HUES48 (cell line): ENCODE data around the gene MAG.
"Not testable (repeated sequence)": the region's sequence is repeated elsewhere in the genome, so short reads cannot be mapped to it uniquely, and the experiment has no call there.

ENCODE experiments used
- H3K27ac ChIP-seq: one replicate; pipeline ENCODE4 v1.7.0; 2013; ENCODE audit warnings: low read depth, low read length, inconsistent platforms
- H3K27me3 ChIP-seq: 2 replicates; pipeline ENCODE4 v1.6.1; 2013; ENCODE audit warnings: mild to moderate bottlenecking, low read length; ENCODE audit not compliant: control insufficient read depth, insufficient read depth
- H3K36me3 ChIP-seq: 2 replicates; pipeline ENCODE4 v1.6.1; 2013; ENCODE audit warnings: low read length; ENCODE audit not compliant: control insufficient read depth, insufficient read depth
- H3K4me1 ChIP-seq: 2 replicates; pipeline ENCODE4 v1.6.1; 2013; ENCODE audit warnings: mild to moderate bottlenecking, low read length; ENCODE audit not compliant: control insufficient read depth, insufficient read depth
- H3K4me3 ChIP-seq: 2 replicates; pipeline ENCODE4 v1.5.1; 2013; ENCODE audit warnings: mild to moderate bottlenecking, low read depth, low read length
- H3K9ac ChIP-seq: 2 replicates; pipeline ENCODE4 v1.6.1; 2013; ENCODE audit warnings: mild to moderate bottlenecking, low read depth, low read length, moderate library complexity
- H3K9me3 ChIP-seq: 2 replicates; pipeline ENCODE4 v1.6.1; 2013; ENCODE audit warnings: low read length; ENCODE audit not compliant: control insufficient read depth, insufficient read depth

MAG gene

DNA sequence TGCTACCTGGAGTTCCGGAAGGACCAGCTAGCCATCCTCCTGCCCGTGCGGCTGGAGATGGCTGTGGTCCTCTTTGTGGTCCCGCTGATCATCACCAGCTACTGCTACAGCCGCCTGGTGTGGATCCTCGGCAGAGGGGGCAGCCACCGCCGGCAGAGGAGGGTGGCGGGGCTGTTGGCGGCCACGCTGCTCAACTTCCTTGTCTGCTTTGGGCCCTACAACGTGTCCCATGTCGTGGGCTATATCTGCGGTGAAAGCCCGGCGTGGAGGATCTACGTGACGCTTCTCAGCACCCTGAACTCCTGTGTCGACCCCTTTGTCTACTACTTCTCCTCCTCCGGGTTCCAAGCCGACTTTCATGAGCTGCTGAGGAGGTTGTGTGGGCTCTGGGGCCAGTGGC lies 67.4 kb downstream of the MAG start:
- not testable (repeated sequence) for H3K27ac ChIP-seq, H3K27me3 ChIP-seq, H3K4me1 ChIP-seq, H3K9ac ChIP-seq, H3K9me3 ChIP-seq, H3K36me3 ChIP-seq, H3K4me3 ChIP-seq

GRCh38 chr19:35360081-35360480 lies 68.1 kb downstream of the MAG start:
- H3K36me3 ChIP-seq, H3K9me3 ChIP-seq, H3K9ac ChIP-seq, H3K27ac ChIP-seq, H3K4me3 ChIP-seq, H3K27me3 ChIP-seq, H3K4me1 ChIP-seq: not testable (repeated sequence)

GRCh38 chr19:35360880-35361420 lies 69.0 kb downstream of the MAG start:
- H3K27ac ChIP-seq: no peak overlapping the region

GRCh38 chr19:35362261-35363000 lies 70.5 kb downstream of the MAG start:
- Histone ChIP-seq H3K27ac (no peak overlapping the region), H3K36me3 (no peaks in the 10 kb centered on the region), H3K4me3 (no peak overlapping the region), H3K9ac (no peak overlapping the region), H3K27me3 (no peaks in the 10 kb centered on the region), H3K9me3 (no peaks in the 10 kb centered on the region), H3K4me1 (0 out of 2 replicates have a peak, but pooled peaks cover 4% of the 10 kb centered on the region)

More at GRCh38 chr19:35360880-35361420, 69.0 kb downstream of the MAG start:
- no peaks in the 10 kb centered on the region for H3K9me3 ChIP-seq
- H3K36me3 ChIP-seq: no peaks in the 10 kb centered on the region
- H3K4me1 ChIP-seq: 0 out of 2 replicates have a peak, but pooled peaks cover 4% of the 10 kb centered on the region
- no peak overlapping the region for H3K4me3 ChIP-seq
- no peaks in the 10 kb centered on the region for H3K27me3 ChIP-seq
- no peak overlapping the region for H3K9ac ChIP-seq

DNA sequence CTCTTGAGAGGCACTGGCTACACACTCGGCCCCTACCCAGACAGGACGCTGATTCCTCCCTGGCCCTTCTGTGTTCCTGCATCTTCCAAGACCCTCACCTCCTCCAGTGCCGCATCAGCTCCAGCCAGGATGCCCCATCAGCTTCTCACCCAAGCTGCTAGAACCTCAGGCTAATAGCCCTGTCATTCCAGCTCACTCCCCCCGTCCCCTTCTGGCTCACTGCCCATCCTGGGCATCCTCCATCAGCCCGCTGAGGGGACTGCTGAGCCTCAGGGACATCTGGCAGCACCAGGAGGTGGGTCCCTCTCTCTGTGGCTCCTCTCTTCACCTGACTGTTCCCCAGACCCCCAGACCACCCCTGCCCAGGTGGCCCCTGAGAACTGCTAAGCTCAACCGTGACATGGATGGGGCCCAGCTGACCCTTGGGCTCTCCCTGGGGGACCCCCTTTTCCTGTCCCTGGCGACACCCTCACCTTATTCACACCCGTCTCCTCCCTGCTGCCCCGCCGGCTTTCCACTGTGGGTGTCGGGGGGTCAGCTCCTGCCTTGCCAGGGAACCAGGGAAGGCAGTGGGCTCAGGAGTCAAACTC lies 71.1 kb downstream of the MAG start:
- Histone ChIP-seq H3K4me1 (0 out of 2 replicates have a peak, but pooled peaks cover 2% of the 10 kb centered on the region), H3K27me3 (no peaks in the 10 kb centered on the region), H3K9me3 (no peaks in the 10 kb centered on the region), H3K27ac (no peak overlapping the region), H3K9ac (no peak overlapping the region), H3K4me3 (no peak overlapping the region), H3K36me3 (no peaks in the 10 kb centered on the region)
